Activated naive CD8-positive, alpha-beta T cell treated with anti-CD3 and anti-CD28 coated beads, Interleukin-2, amount 50 U/mL, for 24 hours (primary cell): ENCODE measurements around the gene SLC39A8.
"Not testable (repeated sequence)": the region's sequence is repeated elsewhere in the genome, so short reads cannot be mapped to it uniquely, and the experiment has no call there.

ENCODE experiments used
- ATAC-seq: fragments of 150-1000 bp; cut with Tn5 transposase; one replicate; pipeline ENCODE4 v1.10.0; 2021
- DNase-seq: peaks from one replicate; pipeline ENCODE4 v3.0.0; 2021
- H3K27ac Mint-ChIP-seq: one replicate; pipeline ENCODE4 v1.8.0; 2021; ENCODE audit warnings: mild to moderate bottlenecking, mixed read lengths
- H3K27me3 Mint-ChIP-seq: one replicate; pipeline ENCODE4 v1.8.0; 2021; ENCODE audit warnings: mixed read lengths
- H3K36me3 Mint-ChIP-seq: one replicate; pipeline ENCODE4 v1.8.0; 2021; ENCODE audit warnings: low read depth, mixed read lengths
- H3K4me1 Mint-ChIP-seq: one replicate; pipeline ENCODE4 v1.8.0; 2021; ENCODE audit warnings: mixed read lengths
- H3K4me3 Mint-ChIP-seq: one replicate; pipeline ENCODE4 v1.8.0; 2021; ENCODE audit warnings: mild to moderate bottlenecking, moderate library complexity, mixed read lengths
- H3K9me3 Mint-ChIP-seq: one replicate; pipeline ENCODE4 v1.8.0; 2021; ENCODE audit warnings: mixed read lengths

Gene SLC39A8

DNA sequence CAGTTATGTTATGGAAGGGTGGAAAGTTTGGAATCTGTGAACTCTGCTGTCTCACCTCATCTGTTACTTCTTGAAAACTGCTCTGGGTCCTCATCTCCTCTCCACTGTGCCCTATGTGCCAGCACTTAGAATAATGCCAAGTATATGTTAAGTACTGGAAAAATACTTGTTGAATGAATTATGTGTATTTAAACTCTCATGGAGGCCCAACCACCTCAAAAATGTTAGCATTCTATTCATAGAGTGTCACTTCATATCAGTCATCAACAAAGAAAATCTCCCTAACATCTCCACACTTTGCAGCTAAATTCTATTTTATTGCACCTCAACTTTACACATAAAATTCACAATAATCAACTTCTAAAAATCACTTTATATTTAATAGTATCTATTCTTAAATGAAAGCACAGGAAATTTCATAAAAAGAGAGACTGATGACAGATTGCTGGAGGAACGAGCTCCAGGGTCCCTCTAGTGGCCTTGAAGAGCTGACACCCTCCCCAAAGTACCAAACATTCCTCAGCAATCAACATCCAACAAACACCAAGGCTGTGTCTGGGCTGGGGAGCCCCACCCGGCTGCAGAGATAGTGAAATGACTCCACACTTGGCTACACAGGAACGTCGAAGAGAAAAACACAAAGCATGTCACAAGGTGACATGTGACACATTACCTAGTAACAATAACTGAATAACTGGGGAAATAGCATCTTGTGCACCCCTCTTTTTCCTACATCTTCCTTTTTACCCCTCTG, 45.8 kb downstream of the SLC39A8 start:
- ATAC-seq (peak; percentile 69), DNase-seq (peak; percentile 9)

GRCh38 chr4:102298716-102299115, 46.6 kb downstream of the SLC39A8 start:
- Mint-ChIP-seq H3K27ac (no peak overlapping the region), H3K27me3 (no peaks in the 10 kb centered on the region), H3K4me1 (peaks cover 1% of the 10 kb centered on the region), H3K4me3 (no peak overlapping the region), H3K9me3 (no peaks in the 10 kb centered on the region), H3K36me3 (peaks cover 39% of the 10 kb centered on the region)
- ATAC-seq (no peak), DNase-seq (no peak)

More for the DNA sequence above, 45.8 kb downstream of the SLC39A8 start:
- no peak overlapping the region for H3K4me3 Mint-ChIP-seq
- H3K27ac Mint-ChIP-seq, result no peak overlapping the region
- H3K27me3 Mint-ChIP-seq, result no peaks in the 10 kb centered on the region
- H3K4me1 Mint-ChIP-seq, result peaks cover 1% of the 10 kb centered on the region
- H3K9me3 Mint-ChIP-seq, result no peaks in the 10 kb centered on the region
- peaks cover 40% of the 10 kb centered on the region for H3K36me3 Mint-ChIP-seq

- peaks cover 42% of the 10 kb centered on the region for H3K36me3 Mint-ChIP-seq
- DNase-seq, result no peak
Observed at GRCh38 chr4:102295153-102295862, 50.0 kb downstream of the SLC39A8 start.

GRCh38 chr4:102288497-102288896, 56.8 kb downstream of the SLC39A8 start:
- DNase-seq (no peak), ATAC-seq (no peak)
- no peaks in the 10 kb centered on the region for H3K4me1 Mint-ChIP-seq
- H3K9me3 Mint-ChIP-seq, result no peaks in the 10 kb centered on the region
- no peak overlapping the region for H3K4me3 Mint-ChIP-seq
- H3K27me3 Mint-ChIP-seq, result no peaks in the 10 kb centered on the region
- no peak overlapping the region for H3K27ac Mint-ChIP-seq
- H3K36me3 Mint-ChIP-seq, result peaks cover 28% of the 10 kb centered on the region

More at GRCh38 chr4:102295153-102295862, 50.0 kb downstream of the SLC39A8 start:
- no peak for ATAC-seq
- Mint-ChIP-seq H3K4me3 (no peak overlapping the region), H3K9me3 (no peaks in the 10 kb centered on the region), H3K4me1 (peaks cover 1% of the 10 kb centered on the region), H3K27ac (no peak overlapping the region), H3K27me3 (no peaks in the 10 kb centered on the region)

- H3K27me3 Mint-ChIP-seq, result no peaks in the 10 kb centered on the region
- no peak overlapping the region for H3K27ac Mint-ChIP-seq
Observed at GRCh38 chr4:102285831-102286230, 59.5 kb downstream of the SLC39A8 start.

GRCh38 chr4:102281171-102281839, 64.0 kb downstream of the SLC39A8 start:
- Mint-ChIP-seq H3K9me3 (peaks cover 9% of the 10 kb centered on the region), H3K4me1 (peaks cover 7% of the 10 kb centered on the region), H3K27me3 (no peaks in the 10 kb centered on the region), H3K36me3 (peaks cover 40% of the 10 kb centered on the region), H3K27ac (no peak overlapping the region), H3K4me3 (no peak overlapping the region)
- ATAC-seq (peak; percentile 40), DNase-seq (no peak)

More at GRCh38 chr4:102285831-102286230, 59.5 kb downstream of the SLC39A8 start:
- no peaks in the 10 kb centered on the region for H3K9me3 Mint-ChIP-seq
- H3K4me1 Mint-ChIP-seq, result peaks cover 7% of the 10 kb centered on the region
- H3K36me3 Mint-ChIP-seq, result peaks cover 21% of the 10 kb centered on the region
- DNase-seq (no peak), ATAC-seq (no peak)
- H3K4me3 Mint-ChIP-seq, result no peak overlapping the region

DNA sequence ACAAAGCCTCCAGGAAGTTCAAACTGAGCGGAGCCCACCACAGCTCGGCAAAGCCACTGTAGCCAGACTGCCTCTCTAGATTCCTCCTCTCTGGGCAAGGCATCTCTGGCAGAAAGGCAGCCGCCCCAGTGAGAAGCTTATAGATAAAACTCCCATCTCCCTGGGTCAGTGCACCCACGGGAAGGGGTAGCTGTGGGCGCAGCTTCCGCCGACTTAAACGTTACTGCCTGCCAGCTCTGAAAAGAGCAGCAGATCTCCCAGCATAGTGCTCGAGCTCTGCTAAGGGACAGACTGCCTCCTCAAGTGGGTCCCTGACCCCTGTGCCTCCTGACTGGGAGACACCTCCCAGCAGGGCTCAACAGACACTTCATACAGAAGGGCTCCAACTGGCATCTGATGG, 72.0 kb downstream of the SLC39A8 start:
- H3K27ac Mint-ChIP-seq, H3K27me3 Mint-ChIP-seq, ATAC-seq, DNase-seq, H3K4me3 Mint-ChIP-seq, H3K4me1 Mint-ChIP-seq, H3K9me3 Mint-ChIP-seq: not testable (repeated sequence)
- H3K36me3 Mint-ChIP-seq, result peaks cover 22% of the 10 kb centered on the region

- ATAC-seq, result no peak
- Mint-ChIP-seq H3K36me3 (peaks cover 25% of the 10 kb centered on the region), H3K4me1 (no peaks in the 10 kb centered on the region), H3K27ac (no peak overlapping the region), H3K9me3 (no peaks in the 10 kb centered on the region), H3K4me3 (no peak overlapping the region), H3K27me3 (no peaks in the 10 kb centered on the region)
- DNase-seq, result no peak
Observed at GRCh38 chr4:102272318-102272717, 73.0 kb downstream of the SLC39A8 start.

- ATAC-seq (no peak), DNase-seq (no peak)
- peaks cover 5% of the 10 kb centered on the region for H3K4me1 Mint-ChIP-seq
- H3K36me3 Mint-ChIP-seq, result peaks cover 16% of the 10 kb centered on the region
- H3K9me3 Mint-ChIP-seq, result no peaks in the 10 kb centered on the region
- no peak overlapping the region for H3K4me3 Mint-ChIP-seq
- no peaks in the 10 kb centered on the region for H3K27me3 Mint-ChIP-seq
- no peak overlapping the region for H3K27ac Mint-ChIP-seq
Observed at GRCh38 chr4:102268355-102268754, 76.9 kb downstream of the SLC39A8 start.

- DNase-seq (no peak), ATAC-seq (peak; percentile 86)
- Mint-ChIP-seq H3K4me3 (no peak overlapping the region), H3K9me3 (no peaks in the 10 kb centered on the region), H3K27me3 (no peaks in the 10 kb centered on the region), H3K4me1 (peaks cover 10% of the 10 kb centered on the region), H3K27ac (no peak overlapping the region), H3K36me3 (peaks cover 20% of the 10 kb centered on the region)
Observed at GRCh38 chr4:102263024-102263787, 82.1 kb downstream of the SLC39A8 start.

DNA sequence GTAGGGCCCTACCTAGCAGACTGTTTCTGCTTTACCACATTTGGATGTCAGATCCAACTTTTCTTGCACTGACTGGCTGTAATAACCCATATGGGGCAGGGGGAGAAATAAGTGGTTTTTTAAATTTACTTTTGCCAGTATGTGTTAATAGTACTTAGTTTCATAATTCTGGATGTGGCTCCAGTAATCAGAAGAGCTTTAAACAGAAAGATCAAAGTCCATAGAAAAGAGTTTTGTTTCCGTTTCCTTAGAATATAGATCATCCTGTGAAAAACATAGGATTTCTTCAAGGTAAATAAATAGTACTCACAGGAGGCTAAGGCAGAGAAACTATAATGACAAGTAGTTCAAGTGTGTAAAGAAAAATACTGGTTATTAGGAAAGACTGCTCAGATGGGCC, 85.6 kb downstream of the SLC39A8 start:
- Mint-ChIP-seq H3K27me3 (no peaks in the 10 kb centered on the region), H3K4me3 (no peak overlapping the region), H3K4me1 (peaks cover 10% of the 10 kb centered on the region), H3K27ac (no peak overlapping the region), H3K36me3 (peaks cover 9% of the 10 kb centered on the region), H3K9me3 (no peaks in the 10 kb centered on the region)
- no peak for ATAC-seq
- DNase-seq, result no peak

DNA sequence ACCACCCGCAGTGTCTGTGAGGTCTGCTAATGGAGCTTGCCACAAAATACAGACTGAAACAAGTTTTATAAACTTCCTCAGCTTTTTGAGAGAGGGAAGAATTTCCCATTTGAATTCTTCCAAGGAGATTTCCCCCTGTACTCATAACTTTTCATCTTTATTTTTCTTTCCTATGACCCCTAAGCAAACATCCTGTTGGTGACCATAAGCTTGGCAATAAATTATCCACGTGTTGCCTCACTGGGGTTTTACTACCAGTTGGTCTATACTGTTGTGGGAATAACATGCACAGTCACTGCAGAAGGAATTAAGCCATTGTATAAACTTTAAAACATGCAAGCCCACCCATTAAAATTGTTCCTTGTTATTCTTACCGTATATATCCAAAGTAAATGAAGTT, 86.2 kb downstream of the SLC39A8 start:
- ATAC-seq (no peak), DNase-seq (no peak)
- no peaks in the 10 kb centered on the region for H3K9me3 Mint-ChIP-seq
- H3K27ac Mint-ChIP-seq, result no peak overlapping the region
- H3K4me3 Mint-ChIP-seq, result no peak overlapping the region
- H3K4me1 Mint-ChIP-seq, result peaks cover 10% of the 10 kb centered on the region
- no peaks in the 10 kb centered on the region for H3K27me3 Mint-ChIP-seq
- H3K36me3 Mint-ChIP-seq, result peaks cover 9% of the 10 kb centered on the region

DNA sequence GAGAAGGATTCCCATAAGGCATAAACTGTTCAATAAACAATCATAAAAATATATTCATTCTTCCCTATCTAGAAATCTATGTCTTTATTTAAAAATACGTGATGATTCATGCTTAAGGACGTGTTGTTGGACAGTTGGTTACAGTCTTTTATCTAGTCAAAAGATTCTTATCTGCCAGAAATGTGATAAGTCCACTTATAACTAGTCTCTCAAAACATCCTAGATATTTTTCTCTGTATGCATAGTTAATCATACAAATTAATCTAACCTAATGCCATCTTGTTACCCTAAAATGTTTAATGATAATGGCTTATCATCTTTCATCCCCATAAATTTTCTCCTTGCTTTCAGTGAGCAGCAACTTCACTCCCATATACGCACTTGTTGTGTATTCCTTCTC, 89.0 kb downstream of the SLC39A8 start:
- Mint-ChIP-seq H3K27ac (no peak overlapping the region), H3K4me1 (no peaks in the 10 kb centered on the region), H3K36me3 (no peaks in the 10 kb centered on the region), H3K9me3 (no peaks in the 10 kb centered on the region), H3K4me3 (no peak overlapping the region), H3K27me3 (no peaks in the 10 kb centered on the region)
- ATAC-seq, result no peak
- no peak for DNase-seq

DNA sequence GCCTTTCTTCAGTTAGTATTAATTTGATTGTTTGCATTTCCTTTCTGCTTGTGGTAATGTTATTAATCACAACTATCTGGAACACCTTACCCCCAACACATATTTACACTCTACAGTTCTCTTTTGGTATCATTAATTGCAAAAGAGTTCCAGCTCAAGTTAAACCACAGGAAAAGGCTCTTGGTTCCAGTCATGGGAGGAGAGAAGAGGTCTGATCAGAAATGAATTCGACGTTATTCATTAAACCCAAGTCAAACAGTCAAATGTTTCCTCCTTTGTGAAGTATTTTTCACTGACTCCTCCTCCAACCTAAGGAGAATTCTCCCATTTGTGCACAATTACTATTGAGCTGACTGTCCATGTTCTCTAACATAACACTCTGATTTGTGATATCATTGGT, 91.4 kb downstream of the SLC39A8 start:
- no peaks in the 10 kb centered on the region for H3K36me3 Mint-ChIP-seq
- H3K4me1 Mint-ChIP-seq, result no peaks in the 10 kb centered on the region
- DNase-seq (no peak), ATAC-seq (no peak)
- H3K9me3 Mint-ChIP-seq, result no peaks in the 10 kb centered on the region
- H3K27me3 Mint-ChIP-seq, result no peaks in the 10 kb centered on the region
- no peak overlapping the region for H3K27ac Mint-ChIP-seq
- no peak overlapping the region for H3K4me3 Mint-ChIP-seq
